IMR-90 (cell line): Measurements from ENCODE around the gene HDHD3. TPM values are rescaled to one million over a fixed set of nuclear protein-coding genes. Genes with fewer than 3 reads are reported as not detected.
"Not testable (repeated sequence)": the region's sequence is repeated elsewhere in the genome, so short reads cannot be mapped to it uniquely, and the experiment has no call there.

Experiments used
- ATAC-seq: fragments of 200-7000 bp; cut with Tn5 transposase; 2 replicates; pipeline ENCODE4 v1.9.1; 2020; ENCODE audit warnings: low read depth, mild to moderate bottlenecking, moderate library complexity
- BruUV-seq: library from RNA; stranded (reverse); fragments of 400-500 nt; replicated peaks from 2 replicates; lab custom pipeline; 2021; lab: Mats Ljungman, UMichigan
- CTCF ChIA-PET: fragments of 300-600 bp; formaldehyde crosslinking; extraction: SDS; loops from one replicate; lab custom pipeline; 2021; ENCODE audit warnings: antibody characterized with exemption; lab: Yijun Ruan, JAX
- POLR2A ChIA-PET: fragments of 300-600 bp; sonication (Branson Sonifier 250); formaldehyde crosslinking; loops from one replicate; lab custom pipeline; 2022; ENCODE audit warnings: antibody characterized with exemption; ENCODE audit not compliant: unreplicated experiment; lab: Charles Lee
- DNase-seq: peaks from one replicate; pipeline ENCODE4 v3.0.0; 2013
- H2AFZ ChIP-seq: replicated peaks from 2 replicates; pipeline ENCODE3; 2013; ENCODE audit warnings: low read length, mild to moderate bottlenecking; ENCODE audit not compliant: poor library complexity
- H2AK5ac ChIP-seq: 2 replicates; pipeline ENCODE4 v1.6.1; 2013; ENCODE audit warnings: low read depth, low read length, inconsistent platforms
- H2AK9ac ChIP-seq: replicated peaks from 2 replicates; pipeline ENCODE3; 2013; ENCODE audit warnings: mild to moderate bottlenecking, low read depth, low read length, moderate library complexity; ENCODE audit not compliant: poor library complexity
- H2BK120ac ChIP-seq: 2 replicates; pipeline ENCODE4 v1.6.1; 2013; ENCODE audit warnings: low read depth, low read length, inconsistent platforms
- H2BK15ac ChIP-seq: 3 replicates; pipeline ENCODE4 v1.6.1; 2013; ENCODE audit warnings: low read depth, low read length, inconsistent platforms
- H2BK20ac ChIP-seq: 2 replicates; pipeline ENCODE4 v1.6.1; 2013; ENCODE audit warnings: low read depth, mild to moderate bottlenecking, inconsistent platforms, low read length, moderate library complexity
- H2BK5ac ChIP-seq: 2 replicates; pipeline ENCODE4 v1.6.1; 2013; ENCODE audit warnings: mild to moderate bottlenecking, low read depth, low read length, inconsistent platforms; ENCODE audit not compliant: poor library complexity, severe bottlenecking
- H3K14ac ChIP-seq: replicated peaks from 2 replicates; pipeline ENCODE4 v1.6.1; 2013; ENCODE audit warnings: low read depth, low read length, inconsistent platforms
- H3K18ac ChIP-seq: 2 replicates; pipeline ENCODE4 v1.6.1; 2013; ENCODE audit warnings: low read depth, low read length, control low read depth
- H3K23ac ChIP-seq: 2 replicates; pipeline ENCODE4 v1.6.1; 2013; ENCODE audit warnings: low read depth, low read length, inconsistent platforms
- H3K27ac ChIP-seq: 2 replicates; pipeline ENCODE4 v1.5.1; 2013; ENCODE audit warnings: mild to moderate bottlenecking, control low read depth, low read length; ENCODE audit not compliant: insufficient read depth
- H3K27me3 ChIP-seq: 2 replicates; pipeline ENCODE4 v1.6.1; 2013; ENCODE audit warnings: low read length; ENCODE audit not compliant: control insufficient read depth, insufficient read depth
- H3K36me3 ChIP-seq: 2 replicates; pipeline ENCODE4 v1.6.1; 2013; ENCODE audit warnings: low read length, mixed read lengths; ENCODE audit not compliant: control insufficient read depth, insufficient read depth
- H3K4ac ChIP-seq: 2 replicates; pipeline ENCODE4 v1.6.1; 2013; ENCODE audit warnings: low read depth, low read length, inconsistent platforms
- H3K4me1 ChIP-seq: 2 replicates; pipeline ENCODE4 v1.6.1; 2013; ENCODE audit warnings: low read length, mixed read lengths; ENCODE audit not compliant: control insufficient read depth, insufficient read depth
- H3K4me2 ChIP-seq: 2 replicates; pipeline ENCODE4 v1.6.1; 2013; ENCODE audit warnings: low read depth, mild to moderate bottlenecking, control low read depth, low read length, moderate library complexity
- H3K4me3 ChIP-seq: 2 replicates; pipeline ENCODE4 v1.5.1; 2013; ENCODE audit warnings: low read depth, mild to moderate bottlenecking, control low read depth, low read length, moderate library complexity; ENCODE audit not compliant: insufficient read depth
- H3K56ac ChIP-seq: 2 replicates; pipeline ENCODE4 v1.6.1; 2013; ENCODE audit warnings: low read length, inconsistent platforms; ENCODE audit not compliant: insufficient read depth; ENCODE audit errors: extremely low read depth
- H3K79me1 ChIP-seq, 2 experiments: 2 replicates each; pipeline ENCODE4 v1.6.1; 2013; ENCODE audit warnings: low read length in 2 of 2, inconsistent platforms in 1 of 2, low read depth in 1 of 2
- H3K9ac ChIP-seq: 2 replicates; pipeline ENCODE4 v1.6.1; 2013; ENCODE audit warnings: low read depth, low read length, control low read depth
- H3K9me1 ChIP-seq: 2 replicates; pipeline ENCODE4 v1.6.1; 2013; ENCODE audit warnings: low read length, inconsistent platforms; ENCODE audit not compliant: insufficient read depth
- H3K9me3 ChIP-seq: 2 replicates; pipeline ENCODE4 v1.6.1; 2013; ENCODE audit warnings: low read length; ENCODE audit not compliant: control insufficient read depth, insufficient read depth
- H4K20me1 ChIP-seq: 2 replicates; pipeline ENCODE4 v1.6.1; 2013; ENCODE audit warnings: low read length, inconsistent platforms; ENCODE audit not compliant: insufficient read depth
- H4K5ac ChIP-seq: 2 replicates; pipeline ENCODE4 v1.6.1; 2013; ENCODE audit warnings: mild to moderate bottlenecking, low read depth, low read length, control low read depth
- H4K8ac ChIP-seq, 2 experiments: 2 replicates each; pipeline ENCODE4 v1.6.1; 2013; ENCODE audit warnings: low read depth in 2 of 2, low read length in 2 of 2, control low read depth in 1 of 2, inconsistent platforms in 1 of 2
- H4K91ac ChIP-seq: 2 replicates; pipeline ENCODE4 v1.6.1; 2013; ENCODE audit warnings: low read depth, low read length, inconsistent platforms; ENCODE audit not compliant: insufficient read depth
- WGBS, 2 experiments: methylation state at CpG; one replicate each; pipeline versions ENCODE4 v1.1.5 to v1.1.7; 2013; ENCODE audit warnings: missing lambda C conversion rate in 2 of 2; ENCODE audit not compliant: insufficient read length in 1 of 2; ENCODE audit errors: extremely low coverage in 2 of 2; 5-methylcytosine and 5-hydroxymethylcytosine counted together
- dilution Hi-C: fragments of 300-500 bp; cut with HindIII; formaldehyde crosslinking; loops from one replicate; pipeline ENCODE4 v1.14.3; 2018; ENCODE audit warnings: low sequenced_read_pairs; ENCODE audit not compliant: unreplicated experiment
- in situ Hi-C: fragments of 300-500 bp; cut with MboI; formaldehyde crosslinking; loops from 3 replicates; pipeline ENCODE4 v1.14.3; 2019; ENCODE audit warnings: low sequenced_read_pairs, inconsistent platforms, mixed read lengths
- intact Hi-C: fragments of 100-400 bp; cut with micrococcal nuclease; formaldehyde crosslinking; loops from 2 replicates; pipeline ENCODE4 v1.10.0; 2022
- polyA plus RNA-seq, 3 experiments: library from polyadenylated mRNA; depleted of rRNA; stranded (reverse); fragments of >200 nt; gene quantifications; 2 replicates each; pipeline ENCODE4 v1.2.3, GENCODE V29; 2012; ENCODE audit warnings: low replicate concordance in 1 of 3
- total RNA-seq: library from RNA; depleted of rRNA; stranded (reverse); fragments of >200 nt; gene quantifications from 2 replicates; pipeline ENCODE4 v1.2.3, GENCODE V29; 2012

HDHD3 gene
- total and polyA plus RNA-seq, 2 of the 4 experiments (the other 2 are of a cell fraction) = 7.0 to 8.6 TPM

DNA sequence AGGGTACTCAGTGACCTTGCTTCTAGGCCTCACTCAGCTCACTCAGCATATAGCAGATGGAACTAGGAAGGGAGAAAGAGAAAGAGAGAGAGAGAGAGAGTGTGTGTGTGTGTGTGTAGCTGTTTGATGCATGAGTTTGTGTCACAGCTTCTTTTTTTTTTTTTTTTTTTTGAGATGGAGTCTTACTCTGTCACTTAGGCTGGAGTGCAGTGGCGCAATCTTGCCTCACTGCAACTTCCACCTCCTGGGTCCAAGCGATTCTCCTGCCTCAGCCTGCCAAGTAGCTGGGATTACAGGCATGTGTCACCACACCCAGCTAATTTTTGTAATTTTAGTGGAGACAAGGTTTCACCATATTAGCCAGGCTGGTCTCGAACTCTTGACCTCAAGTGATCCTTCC, 11.1 kb downstream of the HDHD3 start:
- H3K79me1 ChIP-seq, H3K4me2 ChIP-seq, H2BK20ac ChIP-seq, H3K9ac ChIP-seq, in situ Hi-C loops, POLR2A ChIA-PET, H2BK120ac ChIP-seq, H3K4ac ChIP-seq, H4K8ac ChIP-seq, H3K14ac ChIP-seq, H4K5ac ChIP-seq, H4K91ac ChIP-seq, intact Hi-C loops, H4K20me1 ChIP-seq, CTCF ChIA-PET, H3K56ac ChIP-seq, H2AK9ac ChIP-seq, dilution Hi-C loops, H3K23ac ChIP-seq, DNase-seq, H2BK15ac ChIP-seq, ATAC-seq, H3K4me3 ChIP-seq, H2AFZ ChIP-seq, H3K36me3 ChIP-seq, H2AK5ac ChIP-seq, H3K9me3 ChIP-seq, H2BK5ac ChIP-seq, H3K9me1 ChIP-seq, H3K4me1 ChIP-seq, H3K18ac ChIP-seq, H3K27ac ChIP-seq, BruUV-seq: not testable (repeated sequence)
- peaks cover 21% of the 10 kb centered on the region for H3K27me3 ChIP-seq
- WGBS, 2 experiments = no CpG with 5 or more reads among the region's 3 CpGs
